A549 (cell line): ENCODE results near the gene IRF3. TPM values are rescaled to one million over a fixed set of nuclear protein-coding genes. Genes with fewer than 3 reads are reported as not detected.

Source experiments
- ATAC-seq, 2 experiments: fragments of 200-7000 bp in 1 of 2; fragments of >200 bp in 1 of 2; cut with Nextera tagmentation in 1 of 2; cut with Tn5 transposase in 1 of 2; 3 replicates each; pipeline versions ENCODE4 v1.8.0 to v1.9.1; 2018 to 2020; ENCODE audit warnings: mild to moderate bottlenecking in 1 of 2, moderate library complexity in 1 of 2
- CTCF ChIA-PET: fragments of 300-600 bp; sonication (Branson Sonifier 250); formaldehyde crosslinking; extraction: SDS; loops from one replicate; lab custom pipeline; 2021; ENCODE audit warnings: antibody characterized with exemption, inconsistent platforms; lab: Yijun Ruan, JAX
- POLR2A ChIA-PET: fragments of 350-600 bp; formaldehyde crosslinking; extraction: SDS; loops from one replicate; lab custom pipeline; 2021; ENCODE audit warnings: antibody characterized with exemption, inconsistent platforms; lab: Yijun Ruan, JAX
- DNase-seq, 2 experiments: peaks; one replicate each; pipeline versions ENCODE4 v3.0.0 to v3.0.0-alpha.2; 2011 to 2016; ENCODE audit warnings: low read depth in 1 of 2, low spot score in 1 of 2
- FAIRE-seq: peaks from 2 replicates; lab custom pipeline; 2011; peaks lifted over from hg19 to GRCh38; lab: Jason Lieb, UNC
- H3K27ac ChIP-seq, 2 experiments: fragments of >200 bp; sonication (Bioruptor Twin); formaldehyde crosslinking; 3 replicates each; pipeline ENCODE4 v1.5.1; 2016 to 2017
- H3K4me1 ChIP-seq: fragments of >200 bp; sonication (Bioruptor Twin); formaldehyde crosslinking; 3 replicates; pipeline ENCODE4 v1.6.1; 2016
- H3K4me2 ChIP-seq: fragments of >200 bp; sonication (Bioruptor Twin); formaldehyde crosslinking; 3 replicates; pipeline ENCODE4 v1.6.1; 2016
- H3K4me3 ChIP-seq: fragments of >200 bp; sonication (Bioruptor Twin); formaldehyde crosslinking; 3 replicates; pipeline ENCODE4 v1.5.1; 2016
- H3K9me3 ChIP-seq: fragments of >200 bp; sonication (Bioruptor Twin); formaldehyde crosslinking; 3 replicates; pipeline ENCODE4 v1.6.1; 2016
- CBX8 ChIP-seq: fragments of 200-600 bp; sonication (generic); IDR thresholded peaks from 2 replicates; pipeline ENCODE4 v1.6.1; 2016
- CEBPB ChIP-seq, 2 experiments: fragments of >200 bp in 1 of 2; sonication (Bioruptor Twin) in 1 of 2; formaldehyde crosslinking in 1 of 2; IDR thresholded peaks; 2 replicates each; pipeline ENCODE4 v1.6.1; 2012 to 2016
- EHF ChIP-seq: fragments of 250-450 bp; sonication (Bioruptor Pico); IDR thresholded peaks from 2 replicates; pipeline ENCODE4 v1.5.0; 2020; ENCODE audit warnings: mild to moderate bottlenecking
- EHMT2 ChIP-seq: fragments of 200-600 bp; sonication (generic); IDR thresholded peaks from 2 replicates; pipeline ENCODE4 v1.6.1; 2016; ENCODE audit warnings: antibody characterized with exemption, low read depth, mild to moderate bottlenecking, moderate library complexity
- GATA3 ChIP-seq: IDR thresholded peaks from 2 replicates; pipeline ENCODE4 v1.6.1; 2012; ENCODE audit warnings: borderline replicate concordance
- HOXB13 ChIP-seq: fragments of 250-450 bp; sonication (Bioruptor Pico); IDR thresholded peaks from 2 replicates; pipeline ENCODE4 v1.5.0; 2020; ENCODE audit warnings: low read depth, mild to moderate bottlenecking, moderate library complexity
- JUN ChIP-seq, 2 experiments: fragments of >200 bp; sonication (Bioruptor Twin); formaldehyde crosslinking; IDR thresholded peaks; 2 replicates in 1 of 2; 3 replicates in 1 of 2; pipeline ENCODE4 v1.6.1; 2016 to 2017
- MYC ChIP-seq: IDR thresholded peaks from 2 replicates; pipeline ENCODE4 v1.6.1; 2012; ENCODE audit warnings: mild to moderate bottlenecking, inconsistent platforms, low read length, improper control_type of control experiment, borderline replicate concordance
- NFE2L2 ChIP-seq: fragments of 150-350 bp; conservative IDR thresholded peaks from 2 replicates; pipeline ENCODE4 v1.6.1; 2014; ENCODE audit warnings: low read length
- PHF8 ChIP-seq: fragments of 200-600 bp; sonication (generic); IDR thresholded peaks from 2 replicates; pipeline ENCODE4 v1.6.1; 2016; ENCODE audit warnings: low read depth, mild to moderate bottlenecking, antibody characterized with exemption, moderate library complexity, borderline replicate concordance
- POLR2AphosphoS2 ChIP-seq: conservative IDR thresholded peaks from 2 replicates; pipeline ENCODE4 v1.6.1; 2012; ENCODE audit warnings: low read length, improper control_type of control experiment, inconsistent platforms
- RAD21 ChIP-seq, 2 experiments: fragments of >200 bp in 1 of 2; sonication (Bioruptor Twin) in 1 of 2; formaldehyde crosslinking in 1 of 2; IDR thresholded peaks in 1 of 2; conservative IDR thresholded peaks in 1 of 2; 2 replicates in 1 of 2; 3 replicates in 1 of 2; pipeline ENCODE4 v1.6.1; 2012 to 2018; ENCODE audit warnings: inconsistent platforms in 1 of 2
- RFX5 ChIP-seq: fragments of 450-650 bp; IDR thresholded peaks from 2 replicates; pipeline ENCODE4 v1.7.1; 2014; ENCODE audit warnings: antibody characterized with exemption, mild to moderate bottlenecking, moderate library complexity
- SMC3 ChIP-seq: fragments of >200 bp; sonication (Bioruptor Twin); formaldehyde crosslinking; IDR thresholded peaks from 3 replicates; pipeline ENCODE4 v1.6.1; 2018; ENCODE audit warnings: inconsistent platforms
- TFCP2L1 ChIP-seq: fragments of 250-450 bp; sonication (Bioruptor Pico); IDR thresholded peaks from 2 replicates; pipeline ENCODE4 v1.5.0; 2021; ENCODE audit warnings: mild to moderate bottlenecking
- ZSCAN20 ChIP-seq: fragments of 250-450 bp; sonication (Bioruptor Pico); IDR thresholded peaks from 2 replicates; pipeline ENCODE4 v1.8.0; 2022; ENCODE audit warnings: mild to moderate bottlenecking, moderate library complexity
- WGBS: methylation state at CpG from one replicate; pipeline ENCODE4 v1.1.6; 2017; ENCODE audit errors: missing lambda C conversion rate; 5-methylcytosine and 5-hydroxymethylcytosine counted together
- polyA plus RNA-seq, 4 experiments: library from polyadenylated mRNA; depleted of rRNA in 3 of 4; stranded (reverse); fragments of >200 nt; fragmentation: RNase III in 1 of 4; extraction: RNeasy Plus Mini Kit Qiagen cat#74134 plus additional on column Dnase treatment in 1 of 4; gene quantifications; 2 replicates in 3 of 4; 3 replicates in 1 of 4; pipeline ENCODE4 v1.2.3, GENCODE V29; 2011 to 2017
- TF ChIP-seq, protein P1 (sequence below): IDR thresholded peaks from 2 replicates; pipeline ENCODE4 v1.6.1; 2012; ENCODE audit warnings: low read depth, borderline replicate concordance
- TF ChIP-seq, protein P2 (sequence below): fragments of 250-450 bp; sonication (Bioruptor Pico); IDR thresholded peaks from 2 replicates; pipeline ENCODE4 v1.5.0; 2020; ENCODE audit warnings: low read depth, mild to moderate bottlenecking, moderate library complexity
- TF ChIP-seq, protein P3 (sequence below): fragments of >200 bp; sonication (Bioruptor Twin); formaldehyde crosslinking; IDR thresholded peaks from 3 replicates; pipeline ENCODE4 v1.5.1; 2016
- TF ChIP-seq, protein P4 (sequence below): IDR thresholded peaks from 2 replicates; pipeline ENCODE4 v1.6.1; 2012
- TF ChIP-seq, protein P5 (sequence below): fragments of 200-600 bp; sonication (generic); IDR thresholded peaks from 2 replicates; pipeline ENCODE4 v1.6.1; 2016; ENCODE audit warnings: antibody characterized with exemption, mild to moderate bottlenecking, moderate library complexity

The IRF3 gene
- polyA plus RNA-seq, 2 of the 4 experiments (the other 2 are of a cell fraction), result 54.0 to 103 TPM

DNA sequence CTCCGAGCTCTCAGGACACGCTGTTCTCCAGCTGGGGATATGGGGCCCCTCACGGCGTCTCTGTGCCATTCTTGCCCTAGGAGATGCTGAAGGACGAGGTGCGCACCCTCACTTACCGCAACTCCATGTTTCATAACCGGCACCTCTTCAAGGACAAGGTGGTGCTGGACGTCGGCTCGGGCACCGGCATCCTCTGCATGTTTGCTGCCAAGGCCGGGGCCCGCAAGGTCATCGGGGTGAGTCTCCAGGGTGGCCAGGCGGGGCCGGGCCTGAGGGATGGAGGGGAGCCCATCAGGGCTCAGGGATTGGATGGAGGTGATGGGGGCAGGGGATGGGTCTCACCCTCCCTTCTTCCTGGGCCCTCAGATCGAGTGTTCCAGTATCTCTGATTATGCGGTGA lies 16.2 kb upstream of the IRF3 start:
- Histone ChIP-seq H3K4me2 (no peak overlapping the region), H3K9me3 (no peaks in the 10 kb centered on the region), H3K4me3 (no peak overlapping the region), H3K4me1 (peaks cover 32% of the 10 kb centered on the region), H3K27ac (no peak overlapping the region)
- DNase-seq, result no peak
- FAIRE-seq, result no peak
- no peak for ATAC-seq
- 89% methylated on average over 19 of the region's 19 CpGs for WGBS
- no peak for TF ChIP-seq EHF (CRISPR knock-in tag)
- 0 out of 2 replicates have a peak, but pooled peaks have one; percentile 48 for TF ChIP-seq TFCP2L1 (CRISPR knock-in tag)
- 0 out of 2 replicates have a peak, but pooled peaks have one; percentile 68 for TF ChIP-seq POLR2AphosphoS2
- POLR2A ChIA-PET, result no interaction called here
- CTCF ChIA-PET, result interaction anchor here (1.1 to 16.7 kb wide), 15 partner anchors 10 to 188 kb away, joined by 3 to 326 read pairs (median 6); partner anchors contain the start of genes BCL2L12, CPT1C and IRF3

DNA sequence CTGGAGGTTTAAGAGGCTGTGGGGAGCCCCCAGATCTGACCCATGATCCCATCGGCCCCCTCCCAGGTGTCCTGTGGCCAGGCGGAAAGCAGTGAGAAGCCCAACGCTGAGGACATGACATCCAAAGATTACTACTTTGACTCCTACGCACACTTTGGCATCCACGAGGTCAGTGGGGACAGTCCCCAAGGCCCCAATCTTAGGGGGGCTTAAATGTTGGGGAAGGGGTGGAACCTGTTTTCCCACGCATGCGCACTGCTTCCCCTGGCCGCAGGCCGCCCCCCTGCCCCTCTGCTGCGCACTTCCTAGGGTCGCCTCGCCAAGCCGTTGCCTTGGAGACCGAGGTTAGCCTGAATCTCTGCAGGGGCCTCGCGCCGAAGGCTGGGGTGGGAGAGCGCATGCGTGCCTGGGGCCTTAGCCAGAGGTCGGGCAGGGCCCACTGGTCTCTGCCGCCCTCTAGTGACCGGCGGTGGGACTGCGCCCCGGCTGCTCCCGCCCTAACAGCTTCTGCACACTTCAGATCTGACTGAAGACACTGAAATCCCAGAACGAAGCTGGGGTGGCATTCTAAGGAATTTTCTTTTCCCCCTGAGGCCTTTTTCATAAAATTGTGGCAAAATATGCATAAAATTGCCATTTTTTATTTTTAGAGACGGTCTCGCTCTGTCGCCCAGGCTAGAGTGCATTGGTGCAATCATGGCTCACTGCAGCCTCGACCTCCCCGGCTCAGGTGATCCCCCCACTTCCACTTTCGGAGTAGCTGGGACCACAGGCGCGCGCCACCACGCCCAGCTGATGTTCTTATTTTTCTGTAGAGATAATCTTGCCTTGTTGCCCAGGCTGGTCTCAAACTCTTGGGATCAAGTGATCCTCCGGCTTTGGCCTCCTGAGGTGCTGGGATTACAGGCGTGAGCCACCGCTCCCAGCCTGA lies 15.0 kb upstream of the IRF3 start:
- Histone ChIP-seq H3K4me2 (peak overlapping the region; percentile 90), H3K9me3 (no peaks in the 10 kb centered on the region), H3K27ac (peak overlapping the region in 1 of 2 experiments; percentile 74; a peak in 3 of 6 replicates), H3K4me1 (peaks cover 30% of the 10 kb centered on the region), H3K4me3 (no peak overlapping the region)
- FAIRE-seq (peak; percentile 89), DNase-seq (peak; percentile 92 to 95), ATAC-seq (peak; percentile 1 to 4; a peak in 3 of 6 replicates)
- ChIA-PET CTCF (interaction anchor here (0.6 to 16.7 kb wide), 45 partner anchors 9 to 1522 kb away, joined by 3 to 326 read pairs (median 3); partner anchors contain the start of genes ADM5, AP2A1, BCL2L12 and CPT1C), POLR2A (interaction anchor here (0.6 to 0.9 kb wide), 4 partner anchors 17 to 93 kb away, joined by 3 to 5 read pairs (median 4); no protein-coding TSS in a partner anchor)
- TF ChIP-seq, protein P1, sequence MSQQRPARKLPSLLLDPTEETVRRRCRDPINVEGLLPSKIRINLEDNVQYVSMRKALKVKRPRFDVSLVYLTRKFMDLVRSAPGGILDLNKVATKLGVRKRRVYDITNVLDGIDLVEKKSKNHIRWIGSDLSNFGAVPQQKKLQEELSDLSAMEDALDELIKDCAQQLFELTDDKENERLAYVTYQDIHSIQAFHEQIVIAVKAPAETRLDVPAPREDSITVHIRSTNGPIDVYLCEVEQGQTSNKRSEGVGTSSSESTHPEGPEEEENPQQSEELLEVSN, result peak; percentile 57; the same call in 1 of the 2 replicates
- TF ChIP-seq RFX5 (no peak), SMC3 (peak; percentile 53), RAD21 (conservative IDR thresholded peaks at IDR 0.05 in 1 of 2, IDR thresholded peaks at IDR 0.05 in 1 of 2) (peak; percentile 72 to 77), EHMT2 (no peak), NFE2L2 (no peak)
- TF ChIP-seq, protein P2, sequence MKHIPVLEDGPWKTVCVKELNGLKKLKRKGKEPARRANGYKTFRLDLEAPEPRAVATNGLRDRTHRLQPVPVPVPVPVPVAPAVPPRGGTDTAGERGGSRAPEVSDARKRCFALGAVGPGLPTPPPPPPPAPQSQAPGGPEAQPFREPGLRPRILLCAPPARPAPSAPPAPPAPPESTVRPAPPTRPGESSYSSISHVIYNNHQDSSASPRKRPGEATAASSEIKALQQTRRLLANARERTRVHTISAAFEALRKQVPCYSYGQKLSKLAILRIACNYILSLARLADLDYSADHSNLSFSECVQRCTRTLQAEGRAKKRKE, result peak; percentile 47; the same call in 1 of the 2 replicates
- TF ChIP-seq, protein P3, sequence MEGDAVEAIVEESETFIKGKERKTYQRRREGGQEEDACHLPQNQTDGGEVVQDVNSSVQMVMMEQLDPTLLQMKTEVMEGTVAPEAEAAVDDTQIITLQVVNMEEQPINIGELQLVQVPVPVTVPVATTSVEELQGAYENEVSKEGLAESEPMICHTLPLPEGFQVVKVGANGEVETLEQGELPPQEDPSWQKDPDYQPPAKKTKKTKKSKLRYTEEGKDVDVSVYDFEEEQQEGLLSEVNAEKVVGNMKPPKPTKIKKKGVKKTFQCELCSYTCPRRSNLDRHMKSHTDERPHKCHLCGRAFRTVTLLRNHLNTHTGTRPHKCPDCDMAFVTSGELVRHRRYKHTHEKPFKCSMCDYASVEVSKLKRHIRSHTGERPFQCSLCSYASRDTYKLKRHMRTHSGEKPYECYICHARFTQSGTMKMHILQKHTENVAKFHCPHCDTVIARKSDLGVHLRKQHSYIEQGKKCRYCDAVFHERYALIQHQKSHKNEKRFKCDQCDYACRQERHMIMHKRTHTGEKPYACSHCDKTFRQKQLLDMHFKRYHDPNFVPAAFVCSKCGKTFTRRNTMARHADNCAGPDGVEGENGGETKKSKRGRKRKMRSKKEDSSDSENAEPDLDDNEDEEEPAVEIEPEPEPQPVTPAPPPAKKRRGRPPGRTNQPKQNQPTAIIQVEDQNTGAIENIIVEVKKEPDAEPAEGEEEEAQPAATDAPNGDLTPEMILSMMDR, result peak; percentile 97
- TF ChIP-seq, protein P4, sequence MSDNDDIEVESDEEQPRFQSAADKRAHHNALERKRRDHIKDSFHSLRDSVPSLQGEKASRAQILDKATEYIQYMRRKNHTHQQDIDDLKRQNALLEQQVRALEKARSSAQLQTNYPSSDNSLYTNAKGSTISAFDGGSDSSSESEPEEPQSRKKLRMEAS, result peak; percentile 73
- 46% methylated on average over 30 of the region's 40 CpGs for WGBS

DNA sequence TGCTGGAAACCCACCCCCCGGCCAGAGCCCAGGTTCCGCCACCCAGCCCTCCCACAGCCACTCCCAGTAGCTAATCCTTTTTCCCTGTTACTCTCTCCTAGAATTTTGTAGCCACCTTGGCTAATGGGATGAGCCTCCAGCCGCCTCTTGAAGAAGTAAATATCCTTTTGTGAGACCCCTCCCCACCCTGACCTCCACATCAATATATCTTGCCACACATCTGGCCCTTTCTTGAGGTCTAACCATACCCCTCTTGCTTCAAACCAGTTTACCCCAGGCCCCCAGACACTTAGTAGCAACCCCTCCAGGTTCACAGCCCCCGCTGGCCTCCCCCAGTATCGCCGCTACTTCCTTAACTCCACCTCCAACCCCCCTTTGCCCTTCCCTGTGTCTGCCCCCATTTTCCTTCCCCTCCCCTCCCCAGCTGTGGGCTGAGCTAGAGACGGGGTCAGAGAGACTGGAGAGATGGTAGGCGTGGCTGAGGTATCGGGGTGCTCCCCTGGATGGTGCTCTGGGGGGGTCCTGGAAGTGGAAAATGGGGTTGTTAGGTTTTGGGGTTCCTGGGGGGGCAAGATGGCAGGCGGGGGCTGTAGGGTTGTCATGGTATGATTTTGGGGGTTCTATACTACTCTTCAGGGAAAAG lies 14.2 kb upstream of the IRF3 start:
- Histone ChIP-seq H3K4me1 (peaks cover 31% of the 10 kb centered on the region), H3K9me3 (no peaks in the 10 kb centered on the region), H3K27ac (peak overlapping the region in 1 of 2 experiments; percentile 74; a peak in 3 of 6 replicates), H3K4me2 (peak overlapping the region; percentile 90), H3K4me3 (no peak overlapping the region)
- ChIA-PET CTCF (interaction anchor here (0.6 to 16.7 kb wide), 20 partner anchors 8 to 1522 kb away, joined by 3 to 326 read pairs (median 3); partner anchors contain the start of genes ADM5, BCL2L12, IRF3 and RRAS), POLR2A (no interaction called here)
- WGBS, result 72% methylated on average over 8 of the region's 10 CpGs
- ATAC-seq (no peak), DNase-seq (no peak), FAIRE-seq (no peak)
- no peak for TF ChIP-seq MYC
- no peak for TF ChIP-seq CBX8
- TF ChIP-seq JUN (IDR thresholded peaks at IDR 0.05), result no peak
- no peak for TF ChIP-seq RFX5
- TF ChIP-seq NFE2L2, result no peak
- TF ChIP-seq EHF (CRISPR knock-in tag), result no peak
- TF ChIP-seq, protein P5, sequence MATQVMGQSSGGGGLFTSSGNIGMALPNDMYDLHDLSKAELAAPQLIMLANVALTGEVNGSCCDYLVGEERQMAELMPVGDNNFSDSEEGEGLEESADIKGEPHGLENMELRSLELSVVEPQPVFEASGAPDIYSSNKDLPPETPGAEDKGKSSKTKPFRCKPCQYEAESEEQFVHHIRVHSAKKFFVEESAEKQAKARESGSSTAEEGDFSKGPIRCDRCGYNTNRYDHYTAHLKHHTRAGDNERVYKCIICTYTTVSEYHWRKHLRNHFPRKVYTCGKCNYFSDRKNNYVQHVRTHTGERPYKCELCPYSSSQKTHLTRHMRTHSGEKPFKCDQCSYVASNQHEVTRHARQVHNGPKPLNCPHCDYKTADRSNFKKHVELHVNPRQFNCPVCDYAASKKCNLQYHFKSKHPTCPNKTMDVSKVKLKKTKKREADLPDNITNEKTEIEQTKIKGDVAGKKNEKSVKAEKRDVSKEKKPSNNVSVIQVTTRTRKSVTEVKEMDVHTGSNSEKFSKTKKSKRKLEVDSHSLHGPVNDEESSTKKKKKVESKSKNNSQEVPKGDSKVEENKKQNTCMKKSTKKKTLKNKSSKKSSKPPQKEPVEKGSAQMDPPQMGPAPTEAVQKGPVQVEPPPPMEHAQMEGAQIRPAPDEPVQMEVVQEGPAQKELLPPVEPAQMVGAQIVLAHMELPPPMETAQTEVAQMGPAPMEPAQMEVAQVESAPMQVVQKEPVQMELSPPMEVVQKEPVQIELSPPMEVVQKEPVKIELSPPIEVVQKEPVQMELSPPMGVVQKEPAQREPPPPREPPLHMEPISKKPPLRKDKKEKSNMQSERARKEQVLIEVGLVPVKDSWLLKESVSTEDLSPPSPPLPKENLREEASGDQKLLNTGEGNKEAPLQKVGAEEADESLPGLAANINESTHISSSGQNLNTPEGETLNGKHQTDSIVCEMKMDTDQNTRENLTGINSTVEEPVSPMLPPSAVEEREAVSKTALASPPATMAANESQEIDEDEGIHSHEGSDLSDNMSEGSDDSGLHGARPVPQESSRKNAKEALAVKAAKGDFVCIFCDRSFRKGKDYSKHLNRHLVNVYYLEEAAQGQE, result no peak
- TF ChIP-seq HOXB13 (CRISPR knock-in tag), result no peak
- no peak for TF ChIP-seq CEBPB (IDR thresholded peaks at IDR 0.05)
- no peak for TF ChIP-seq ZSCAN20 (CRISPR knock-in tag)
- no peak for TF ChIP-seq TFCP2L1 (CRISPR knock-in tag)
- TF ChIP-seq PHF8, result no peak
- no peak for TF ChIP-seq GATA3
